TTC549 (cell line): Measurements from ENCODE around the gene NFASC.

ENCODE experiments used
- FAIRE-seq: peaks from 2 replicates; lab custom pipeline; 2012; peaks lifted over from hg19 to GRCh38; lab: Jason Lieb, UNC

Gene NFASC

DNA sequence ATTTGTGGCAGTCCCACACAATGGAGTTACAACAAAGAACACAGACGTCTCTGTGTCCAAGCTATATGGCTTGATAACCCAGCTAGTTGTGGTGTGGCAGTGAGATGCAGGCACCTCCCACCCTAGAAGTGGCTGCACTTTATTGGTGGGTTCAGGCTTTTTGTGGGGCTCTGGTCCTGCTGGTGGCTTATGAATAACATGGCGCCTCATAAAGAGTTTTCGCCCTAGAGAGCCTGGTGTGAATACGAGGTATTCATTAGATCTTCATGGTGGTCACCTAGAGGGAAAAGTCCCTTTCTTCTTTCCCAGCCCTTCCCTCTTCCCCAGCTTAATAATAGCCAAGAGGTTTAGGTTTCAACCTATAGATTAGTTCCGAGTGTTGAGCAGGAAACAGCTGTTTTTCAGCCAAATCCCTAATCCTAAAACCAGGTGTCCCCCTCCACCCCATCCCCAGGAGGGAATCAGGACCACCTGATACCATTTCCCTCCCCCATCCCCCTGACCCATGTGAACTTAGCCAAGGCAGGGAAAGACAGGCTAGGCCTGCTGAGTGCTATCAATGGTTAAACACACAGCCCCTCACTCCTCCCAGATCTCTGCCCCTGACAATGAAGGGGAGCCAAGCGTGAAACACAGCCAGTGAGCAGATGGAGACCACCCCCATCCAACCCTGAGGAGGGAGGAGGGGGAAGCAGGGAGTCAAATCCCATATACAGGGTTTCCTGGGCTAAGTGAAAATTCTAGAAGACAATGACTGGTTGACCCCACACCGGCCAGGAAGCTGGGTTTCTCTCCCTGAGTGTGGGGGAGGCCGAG lies 58.2 kb downstream of the NFASC start:
- no peak for FAIRE-seq

DNA sequence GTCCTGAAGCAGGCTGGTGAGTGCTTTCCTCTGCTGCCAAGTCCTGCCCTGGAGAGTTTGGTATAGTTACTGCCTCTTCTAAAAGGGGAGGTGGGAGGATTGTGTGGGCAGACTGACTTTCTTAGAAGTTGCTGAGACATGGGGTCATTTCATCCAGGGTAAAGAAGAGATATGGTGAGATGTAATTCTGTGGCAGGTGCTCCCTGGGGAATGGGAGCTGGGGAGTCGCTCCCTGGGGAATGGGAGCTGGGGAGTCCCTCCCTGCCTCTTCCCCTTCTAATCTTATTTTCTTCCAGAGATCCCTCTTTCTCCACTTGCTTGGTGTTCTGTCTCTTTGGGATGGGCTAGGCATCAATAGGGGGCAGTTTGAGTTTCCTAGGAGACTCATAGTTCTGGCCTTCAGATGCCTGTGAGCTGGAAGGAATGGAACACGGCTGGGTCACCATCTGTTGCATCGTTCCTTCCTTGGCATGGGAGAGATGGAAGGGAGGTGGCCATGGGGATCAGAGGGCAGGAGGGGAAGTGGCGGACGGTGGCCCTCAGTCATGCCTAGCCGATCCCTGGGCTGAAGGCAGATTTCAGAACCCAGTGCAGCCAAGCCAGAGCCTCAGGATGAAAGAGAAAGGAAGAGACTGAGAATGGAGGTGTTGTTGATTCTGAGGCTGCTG lies 59.0 kb downstream of the NFASC start:
- no peak for FAIRE-seq

DNA sequence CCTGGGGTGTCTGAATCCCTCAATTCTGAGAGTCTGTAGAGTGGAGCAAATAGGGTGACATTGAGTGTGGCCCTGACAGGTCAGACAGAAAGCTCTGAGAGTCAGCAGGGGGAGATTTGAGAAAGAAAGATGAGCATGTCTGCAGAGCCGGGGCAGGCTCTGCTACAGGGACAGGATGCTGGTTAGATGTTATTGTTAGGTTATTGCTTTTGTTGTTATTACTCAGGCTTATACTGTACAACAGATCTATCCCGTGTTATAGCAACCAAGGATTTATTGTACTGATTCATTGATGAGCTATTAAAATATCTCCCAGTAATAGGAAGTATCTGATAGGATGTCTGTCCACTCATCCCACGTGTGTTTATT lies 59.5 kb downstream of the NFASC start:
- FAIRE-seq, result no peak

DNA sequence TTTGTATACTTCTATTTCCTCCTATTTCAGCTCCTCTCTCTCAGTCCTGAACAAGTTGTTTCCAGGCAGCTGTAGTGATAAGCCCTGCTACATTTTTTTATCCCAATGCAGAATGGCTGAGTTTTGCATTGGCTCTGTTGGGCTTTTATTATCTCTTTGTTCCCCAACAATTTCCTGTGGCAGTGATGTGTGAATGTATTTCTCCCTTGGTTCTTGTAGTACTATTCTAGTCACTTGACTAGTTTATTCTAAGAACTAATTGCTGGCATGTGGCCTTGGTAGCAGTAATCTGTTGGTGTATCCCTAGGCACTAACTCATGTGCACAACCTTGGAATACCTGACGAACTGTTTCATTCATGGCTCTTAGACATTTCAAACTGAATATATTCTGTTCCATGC lies 60.7 kb downstream of the NFASC start:
- FAIRE-seq, result no peak

DNA sequence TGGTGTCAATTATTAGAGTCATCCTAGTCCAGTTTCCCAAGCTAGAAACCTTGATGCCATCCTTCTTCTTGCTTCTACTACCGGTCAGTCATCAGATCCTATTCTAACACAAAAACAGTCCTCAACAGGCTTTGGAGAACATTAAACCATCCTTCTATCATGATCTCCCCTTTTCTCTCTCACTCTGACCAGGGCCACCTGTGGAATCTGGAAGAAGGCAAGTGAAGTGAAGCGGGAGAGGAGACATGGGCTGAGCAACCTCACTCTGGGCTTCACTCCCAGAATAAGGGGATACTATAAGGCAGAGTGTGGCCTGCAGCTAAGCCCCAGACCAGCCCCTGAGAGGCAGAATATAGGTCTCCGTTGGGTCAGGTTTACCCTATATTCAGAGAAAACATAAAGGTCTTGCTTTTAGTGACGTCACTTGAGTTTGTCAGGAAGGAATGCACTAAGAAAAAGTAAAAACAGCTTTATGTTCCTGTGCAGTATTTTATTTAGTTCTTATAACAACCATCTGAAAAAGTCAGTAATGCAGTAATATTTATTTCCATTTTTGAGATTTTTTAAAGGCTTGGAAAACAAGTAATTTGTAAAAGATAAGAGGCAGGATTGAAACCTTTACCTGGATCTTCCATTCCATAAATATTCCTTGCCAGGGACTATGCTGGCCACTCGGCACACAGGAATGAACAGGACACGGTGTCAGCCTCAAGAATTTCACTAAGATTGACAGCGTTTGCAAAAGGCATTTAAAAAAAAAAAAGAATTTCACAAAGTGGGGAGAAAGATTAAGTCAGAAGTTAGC lies 61.3 kb downstream of the NFASC start:
- no peak for FAIRE-seq

DNA sequence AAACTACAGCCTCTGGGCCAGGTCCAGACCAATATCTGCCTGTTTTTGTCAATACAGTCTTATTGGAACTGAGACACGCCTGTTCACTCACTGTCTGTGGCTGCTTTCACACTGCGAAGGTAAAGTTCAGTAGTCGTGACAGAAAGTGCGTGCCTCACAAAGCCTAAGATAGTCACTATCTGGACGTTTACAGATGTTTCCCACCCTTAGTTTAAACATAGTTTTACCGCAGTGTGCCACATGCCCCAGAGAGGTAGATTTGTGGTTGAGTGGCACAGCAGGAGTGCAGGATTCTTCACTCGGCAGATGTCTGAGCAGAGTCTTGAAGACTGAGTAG lies 61.9 kb downstream of the NFASC start:
- no peak for FAIRE-seq

DNA sequence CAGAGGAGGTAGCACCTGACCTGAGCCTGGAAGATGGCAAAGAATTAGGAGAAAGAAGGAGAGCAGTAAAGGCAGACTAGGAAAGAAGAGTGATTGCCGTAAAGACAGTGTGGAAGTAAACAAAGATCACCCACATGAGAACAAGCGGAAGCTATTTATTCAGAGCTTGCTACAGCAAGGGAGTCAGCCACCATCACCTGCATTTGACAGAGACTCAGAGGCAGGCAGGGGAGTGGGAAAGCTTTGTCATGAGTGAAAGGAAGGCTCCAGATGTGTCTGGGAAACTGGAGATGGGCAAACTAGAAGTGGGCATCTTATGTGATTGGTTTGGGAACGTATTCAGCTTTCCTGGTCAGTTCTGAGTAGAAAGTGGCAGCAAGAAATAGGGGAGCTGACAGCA lies 64.5 kb downstream of the NFASC start:
- no peak for FAIRE-seq

DNA sequence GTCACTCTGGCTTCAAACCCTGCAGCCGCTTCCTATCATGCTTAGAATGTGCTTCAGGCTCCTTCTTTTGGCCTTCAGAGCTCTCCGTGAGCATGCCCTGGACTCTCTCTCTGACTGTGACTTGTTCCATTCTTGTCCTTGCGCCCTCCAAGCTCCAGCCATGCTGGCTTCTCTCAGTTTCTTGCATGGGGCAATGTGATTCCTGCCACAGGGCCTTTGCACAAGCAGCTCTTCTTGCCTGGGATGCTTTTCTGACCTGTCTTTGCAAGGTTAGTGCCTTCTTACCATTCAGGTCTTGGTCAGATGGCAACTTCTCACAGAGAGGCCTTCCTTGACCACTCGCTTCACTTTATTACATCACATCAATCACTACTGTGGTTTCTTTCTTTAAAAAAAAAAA lies 66.1 kb downstream of the NFASC start:
- FAIRE-seq, result no peak

DNA sequence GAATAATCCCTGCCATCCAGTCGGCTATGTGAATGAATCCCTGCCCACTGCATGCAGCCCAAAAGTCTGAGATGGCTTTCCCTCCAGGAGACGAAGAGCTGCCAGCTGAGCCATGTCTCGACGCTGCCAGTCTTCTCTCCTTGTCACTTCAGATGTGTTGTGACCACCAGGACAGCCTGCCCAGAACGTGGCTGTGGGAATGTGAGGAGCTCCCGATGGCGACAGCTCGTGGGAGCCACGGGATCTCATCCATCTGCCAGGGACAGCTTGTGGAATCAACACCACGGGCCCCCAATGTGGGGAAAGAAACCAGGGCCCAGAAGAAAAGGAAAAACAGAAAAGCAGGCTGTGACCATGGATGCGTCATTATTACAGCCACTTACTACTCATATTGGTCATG lies 67.2 kb downstream of the NFASC start:
- no peak for FAIRE-seq

DNA sequence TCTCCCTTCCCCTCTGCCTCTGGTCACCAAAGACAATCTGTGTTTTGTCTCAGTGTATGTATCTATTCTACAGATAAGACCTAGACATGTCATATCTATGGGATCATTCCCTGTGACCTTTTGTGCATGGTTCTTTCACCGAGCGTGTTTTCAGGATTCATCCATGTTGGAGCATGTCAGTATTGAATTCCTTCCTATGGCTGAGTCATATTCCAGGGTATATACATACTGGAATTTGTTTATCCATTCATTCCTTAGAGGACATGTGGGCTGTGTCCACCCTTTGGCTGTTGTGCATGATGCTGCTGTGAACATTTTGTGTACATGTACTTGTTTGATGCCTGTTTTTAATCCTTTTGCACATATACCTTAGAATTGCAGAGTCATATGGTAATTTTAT lies 69.9 kb downstream of the NFASC start:
- FAIRE-seq, result no peak

DNA sequence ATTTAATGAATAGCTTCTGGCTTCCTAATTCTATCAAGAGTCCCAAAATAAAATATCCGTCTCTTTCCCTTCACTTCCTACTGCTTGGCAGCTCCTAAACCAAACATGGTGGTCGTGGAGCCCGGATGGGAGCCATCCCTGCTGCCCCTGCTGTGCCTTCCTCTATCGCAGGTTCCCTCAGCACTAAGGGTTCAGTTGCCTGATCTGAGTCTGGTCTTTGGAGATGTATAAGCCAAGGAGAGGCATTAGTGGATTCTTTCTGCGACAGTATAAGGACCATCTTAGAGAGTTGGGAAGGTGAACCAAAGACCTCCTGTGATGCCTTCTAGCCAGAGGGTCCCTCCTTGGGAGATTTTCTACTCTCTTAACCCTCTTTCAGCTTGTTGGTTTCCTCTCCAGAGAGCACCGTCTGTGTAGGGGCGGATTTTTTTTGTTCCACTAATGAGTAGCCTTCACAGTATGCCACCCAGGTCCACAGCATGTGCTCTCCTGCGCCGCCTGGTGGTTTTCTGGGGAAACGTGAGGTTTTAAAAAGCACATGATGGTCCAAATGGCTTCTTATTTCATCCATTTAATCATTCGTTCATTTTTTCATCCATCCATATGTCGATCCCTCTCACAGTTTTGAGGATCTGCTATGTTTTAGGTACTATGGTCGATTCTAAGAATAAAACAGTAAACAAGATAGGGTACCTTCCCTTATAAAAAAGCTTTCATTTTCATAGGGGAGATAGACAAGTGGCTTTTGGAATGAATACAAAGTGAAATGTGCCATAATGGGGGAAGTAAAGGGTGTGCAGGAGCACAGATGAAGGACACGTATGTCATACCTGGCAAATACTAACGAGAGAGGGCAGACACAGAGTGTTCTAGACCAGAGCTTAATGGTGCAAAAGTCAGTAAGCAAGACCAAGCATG lies 71.0 kb downstream of the NFASC start:
- peak; percentile 76 for FAIRE-seq

DNA sequence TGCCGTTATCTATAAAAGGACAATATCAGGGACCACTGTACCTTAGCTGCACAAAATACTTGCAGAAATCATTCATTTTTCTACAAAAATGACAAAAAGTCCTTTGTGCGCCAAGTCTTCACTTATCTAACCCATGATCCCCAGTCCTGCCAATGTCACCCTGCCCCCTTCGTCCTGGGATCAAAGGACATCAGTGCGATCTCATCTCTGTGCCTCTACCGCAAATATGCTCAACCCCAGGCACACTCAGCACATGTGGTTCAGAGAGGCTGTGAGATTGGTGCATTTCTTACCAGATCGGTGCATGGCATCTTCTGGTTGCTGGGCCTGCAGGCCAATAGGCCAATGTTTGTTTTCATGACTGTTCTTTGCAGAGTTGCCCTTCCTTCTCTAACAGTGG lies 72.8 kb downstream of the NFASC start:
- FAIRE-seq, result no peak

DNA sequence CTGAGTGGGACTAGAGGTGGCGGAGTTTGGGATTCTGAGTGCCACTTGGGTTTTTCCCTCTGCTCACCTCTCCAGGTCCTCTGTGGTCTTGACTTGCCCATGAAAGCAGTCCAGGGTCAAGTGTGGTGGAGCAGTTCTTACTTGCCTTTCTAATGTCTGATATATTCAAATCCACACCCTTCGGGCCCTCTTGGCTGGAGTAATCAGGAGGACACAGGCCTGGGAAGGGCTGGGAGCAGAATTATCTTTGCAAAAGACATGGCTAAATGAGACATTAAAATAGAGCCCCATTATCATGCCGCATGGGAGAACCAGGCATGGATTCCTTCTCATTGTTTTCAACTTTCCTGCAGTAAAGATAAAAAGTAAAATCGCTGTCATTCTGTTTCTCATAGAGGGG lies 74.0 kb downstream of the NFASC start:
- FAIRE-seq, result no peak

DNA sequence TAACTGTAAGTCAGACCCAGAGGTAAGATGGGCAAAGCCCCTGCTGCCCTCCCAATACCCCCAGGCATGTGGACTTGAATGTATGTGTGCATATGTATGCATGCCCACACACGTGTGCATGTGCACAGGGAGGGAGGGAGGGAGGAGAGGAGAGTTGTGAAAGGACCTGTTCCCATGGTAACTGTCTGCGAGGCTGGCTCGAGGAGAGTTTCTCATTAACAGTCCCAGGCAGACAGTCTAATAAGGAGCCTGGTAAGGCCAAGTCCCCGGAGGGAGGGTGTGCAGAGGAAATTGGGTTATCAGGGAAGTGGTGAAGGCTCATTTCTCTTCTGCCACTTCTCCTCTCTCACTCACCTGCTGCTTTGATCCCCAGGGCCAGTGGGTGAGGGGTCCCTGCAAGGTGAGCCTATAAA lies 74.9 kb downstream of the NFASC start:
- no peak for FAIRE-seq

DNA sequence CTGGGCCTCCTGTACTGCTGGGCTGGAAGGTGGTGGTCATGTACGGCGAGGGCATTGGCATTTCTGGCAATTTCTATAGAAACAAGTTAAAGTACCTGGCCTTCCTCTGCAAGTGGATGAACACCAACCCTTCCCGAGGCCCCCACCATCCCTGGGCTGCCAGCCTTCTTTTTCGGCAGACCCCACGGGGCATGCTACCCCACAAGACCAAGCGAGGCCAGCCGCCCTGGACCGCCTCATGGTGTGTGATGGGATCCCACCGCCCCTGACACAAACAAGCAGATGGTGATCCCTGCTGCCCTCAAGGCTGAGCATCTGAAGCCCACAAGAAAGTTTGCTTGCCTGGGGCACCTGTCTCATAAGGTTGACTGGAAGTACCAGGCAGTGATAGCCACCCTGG lies 76.0 kb downstream of the NFASC start:
- FAIRE-seq, result no peak

DNA sequence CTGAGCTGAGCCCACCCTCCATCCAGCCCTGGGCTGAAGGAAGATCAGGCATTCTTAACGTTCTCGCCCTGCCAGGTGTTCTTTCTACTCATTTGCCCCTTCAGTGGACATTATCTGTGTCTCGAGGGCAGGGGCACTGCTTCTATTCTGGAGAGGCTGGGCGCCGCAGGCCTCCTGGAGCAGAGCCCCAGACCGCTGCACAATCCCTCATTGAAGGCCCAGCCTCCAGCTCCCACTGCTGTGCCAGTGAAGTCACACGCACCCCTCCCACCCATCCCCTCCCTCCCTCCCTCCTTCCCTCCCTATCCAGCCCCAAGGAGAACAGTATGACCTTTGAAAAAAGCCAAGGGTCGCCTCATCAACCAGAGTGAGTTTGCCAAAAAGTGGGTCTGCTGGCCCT lies 76.7 kb downstream of the NFASC start:
- no peak for FAIRE-seq

DNA sequence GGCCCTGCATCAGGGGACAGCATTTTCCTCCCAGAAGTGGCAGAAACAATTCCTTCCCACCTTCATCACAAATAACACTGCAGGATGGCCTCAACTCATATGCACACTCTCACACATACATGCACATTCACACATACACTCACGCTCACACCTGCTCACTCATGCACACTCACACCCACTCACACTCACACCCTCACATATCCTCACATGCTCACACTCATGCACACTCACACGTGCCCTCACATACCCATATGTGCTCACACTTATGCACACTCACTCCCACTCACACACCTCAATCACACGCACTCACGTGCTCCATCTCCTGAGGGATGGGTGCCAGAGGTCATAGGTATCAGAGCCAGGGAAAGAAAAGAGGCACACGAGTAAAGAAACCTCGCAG lies 77.1 kb downstream of the NFASC start:
- FAIRE-seq, result no peak

DNA sequence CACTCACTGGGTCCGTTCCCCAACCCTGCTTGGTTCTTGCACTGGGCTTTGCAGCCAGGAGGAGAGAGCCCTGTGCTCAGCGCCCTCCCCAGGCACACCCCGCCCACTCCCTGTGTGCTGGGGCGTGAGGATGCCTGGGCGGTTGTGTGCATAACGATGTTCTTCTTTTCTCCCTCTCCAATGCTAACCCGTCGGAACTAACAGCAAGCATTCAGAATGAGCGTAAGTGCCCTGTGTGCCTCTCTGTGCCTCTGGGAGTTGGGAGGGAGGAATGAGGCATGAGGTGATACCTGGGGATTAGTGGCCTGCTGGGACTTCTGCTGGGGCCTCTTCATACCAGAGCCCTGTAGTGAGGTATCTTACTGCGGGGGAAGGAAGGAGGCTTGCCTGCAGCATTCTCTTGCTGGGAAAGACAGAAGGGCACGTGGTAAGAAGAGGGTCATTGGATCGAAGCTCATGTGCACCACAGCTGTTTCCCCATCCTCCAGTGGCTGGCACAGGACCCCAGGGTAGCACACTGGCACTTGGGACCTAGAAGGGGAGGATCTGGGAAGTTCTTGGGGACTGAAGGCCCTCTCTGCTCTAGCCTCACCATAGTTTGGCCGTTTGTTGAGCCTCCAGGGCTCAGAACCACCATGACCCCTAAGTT lies 79.8 kb downstream of the NFASC start:
- no peak for FAIRE-seq

DNA sequence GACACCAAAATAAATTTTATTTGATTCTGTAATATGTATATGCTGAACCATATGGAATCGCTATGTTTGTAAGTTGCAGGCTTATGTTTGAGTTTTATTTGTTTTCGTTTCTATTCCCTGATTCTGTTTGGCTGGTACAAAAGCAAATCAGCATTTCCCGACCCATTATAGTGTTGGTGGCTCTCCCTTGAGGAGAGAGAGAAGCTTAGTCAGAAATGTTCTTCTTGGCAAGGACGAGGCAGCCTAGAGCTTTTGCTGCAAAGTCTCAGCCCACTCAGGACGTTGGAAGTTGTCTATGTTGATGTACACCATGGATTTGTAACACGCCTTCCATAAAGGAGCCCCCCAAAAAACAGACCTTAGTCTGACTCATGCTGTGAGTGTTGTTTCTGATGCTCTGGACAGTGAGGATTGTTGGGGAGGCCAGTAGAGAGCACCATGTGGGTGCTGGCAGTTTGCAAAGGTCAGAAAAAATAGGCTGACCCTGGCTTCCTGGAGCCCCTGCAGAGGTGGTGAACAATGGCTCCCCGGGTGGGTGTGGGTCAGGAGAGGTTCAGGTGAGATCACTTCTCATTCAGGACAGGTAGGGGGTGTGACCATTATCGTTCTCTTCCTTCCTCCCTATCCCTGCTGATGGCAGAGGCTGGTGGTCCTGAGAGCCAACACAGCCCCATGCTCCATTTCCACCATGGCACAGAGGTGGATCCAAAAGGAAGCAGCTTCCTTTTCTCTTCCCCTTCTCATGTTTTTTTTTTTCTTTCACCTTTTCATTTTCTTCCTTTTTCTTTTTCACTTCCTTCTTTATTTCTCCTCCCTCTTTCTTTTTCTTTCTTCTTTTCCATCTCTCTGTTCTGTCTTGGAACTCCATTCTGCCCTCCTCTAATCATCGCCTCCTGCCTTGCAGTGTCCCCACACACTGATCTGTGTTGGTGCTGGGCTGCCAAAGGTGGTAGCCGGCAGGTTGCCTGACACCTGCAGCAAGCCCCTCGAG lies 88.0 kb downstream of the NFASC start:
- no peak for FAIRE-seq

DNA sequence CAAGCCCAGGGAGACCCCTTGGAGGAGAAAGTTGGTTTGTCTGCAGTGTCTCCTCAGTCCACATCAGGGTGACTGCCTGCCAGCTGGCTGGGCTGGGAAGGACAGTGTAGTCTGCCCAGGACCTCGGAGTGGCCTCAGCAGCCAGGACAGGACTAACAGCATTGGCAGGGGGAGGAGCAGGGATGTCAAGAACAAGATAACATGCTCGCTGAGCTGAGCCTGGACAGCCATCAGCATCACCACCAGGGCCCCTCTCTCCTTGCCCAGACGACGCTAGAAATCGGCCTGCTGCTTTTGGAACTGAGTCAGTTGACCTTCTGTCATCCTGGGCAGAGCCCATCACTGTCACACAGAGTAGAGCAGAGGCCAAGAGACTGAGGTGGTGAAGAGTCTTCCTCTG lies 88.7 kb downstream of the NFASC start:
- no peak for FAIRE-seq

DNA sequence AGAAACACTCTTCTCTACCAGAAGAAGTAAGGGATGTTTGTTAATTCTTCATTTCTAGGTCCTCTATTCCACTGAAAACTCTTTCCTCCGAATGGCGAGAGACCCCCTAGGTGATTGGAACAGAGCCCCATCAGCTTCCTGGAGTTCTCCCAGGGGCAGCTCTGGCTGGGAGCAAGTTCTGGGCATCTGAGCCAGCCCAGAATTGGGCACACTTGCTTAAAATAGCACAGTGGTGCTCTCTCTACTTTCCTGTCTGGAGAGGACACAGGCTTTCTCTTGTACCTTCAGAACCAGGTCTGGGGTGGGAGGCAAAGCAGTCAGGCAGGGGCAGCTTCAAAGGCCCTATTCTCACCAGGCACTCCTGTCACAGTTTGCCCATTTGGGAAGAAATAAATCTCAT lies 89.2 kb downstream of the NFASC start:
- no peak for FAIRE-seq
